Esophagus squamous epithelium (tissue), 5 donors: ENCODE measurements around the gene CCN5. TPM values are rescaled to one million over a fixed set of nuclear protein-coding genes. Genes with fewer than 3 reads are reported as not detected.

Source experiments
- DNase-seq: peaks from one replicate; lab custom pipeline; 2025; lab: John Stamatoyannopoulos, UW
- H3K27ac ChIP-seq, 4 donors: fragments of 200-600 bp; sonication (generic); one replicate each; pipeline ENCODE4 v1.5.1; 2016 to 2019; ENCODE audit warnings: mild to moderate bottlenecking in 1 of 4
- H3K27me3 ChIP-seq, 4 donors: fragments of 200-600 bp; sonication (generic); 1 replicate in 3 of 4; 2 replicates in 1 of 4; pipeline versions ENCODE4 v1.5.1 to v1.6.0; 2017 to 2021; ENCODE audit warnings: antibody characterized with exemption in 1 of 4
- H3K36me3 ChIP-seq, 3 donors: fragments of 200-600 bp; sonication (generic); one replicate each; pipeline ENCODE4 v1.5.1; 2016 to 2019
- H3K4me1 ChIP-seq, 3 donors: fragments of 200-600 bp; sonication (generic); one replicate each; pipeline ENCODE4 v1.5.1; 2017 to 2019
- H3K4me3 ChIP-seq, 4 donors: fragments of 200-600 bp; sonication (generic); 1 replicate in 3 of 4; 2 replicates in 1 of 4; pipeline ENCODE4 v1.5.1; 2016 to 2019; ENCODE audit warnings: mild to moderate bottlenecking in 2 of 4, moderate library complexity in 1 of 4
- H3K9me3 ChIP-seq, 3 donors: fragments of 200-600 bp; sonication (generic); one replicate each; pipeline ENCODE4 v1.5.1; 2016 to 2019
- POLR2A ChIP-seq, 4 donors: fragments of 450-650 bp; IDR thresholded peaks; one replicate each; pipeline ENCODE4 v1.6.1; 2017; ENCODE audit warnings: antibody characterized with exemption in 4 of 4, mild to moderate bottlenecking in 4 of 4, moderate library complexity in 3 of 4
- WGBS, 2 donors: methylation state at CpG; one replicate each; pipeline ENCODE4 v1.1.5; 2018; 5-methylcytosine and 5-hydroxymethylcytosine counted together
- intact Hi-C: fragments of 100-400 bp; cut with DNase I; formaldehyde crosslinking; loops from one replicate; pipeline ENCODE4 v1.15.0; 2022
- total RNA-seq, 4 donors: library from RNA; depleted of rRNA; stranded (reverse); fragments of >200 nt; gene quantifications; one replicate each; pipeline ENCODE4 v1.1.0, GENCODE V29; 2016
- TF ChIP-seq, protein P1 (sequence below), 6 experiments: fragments of 450-650 bp in 4 of 6; fragments of 200-600 bp in 2 of 6; sonication (generic) in 2 of 6; IDR thresholded peaks; one replicate each; pipeline ENCODE4 v1.5.1; 2016 to 2019; ENCODE audit warnings: antibody characterized with exemption in 6 of 6, mild to moderate bottlenecking in 4 of 6, moderate library complexity in 4 of 6
- donor health status: DM: yes; HTN: yes; CAD: no.

Gene CCN5
- total RNA-seq, 4 donors from 2014 or later: 6.7 to 83.9 (median 31.0) TPM

DNA sequence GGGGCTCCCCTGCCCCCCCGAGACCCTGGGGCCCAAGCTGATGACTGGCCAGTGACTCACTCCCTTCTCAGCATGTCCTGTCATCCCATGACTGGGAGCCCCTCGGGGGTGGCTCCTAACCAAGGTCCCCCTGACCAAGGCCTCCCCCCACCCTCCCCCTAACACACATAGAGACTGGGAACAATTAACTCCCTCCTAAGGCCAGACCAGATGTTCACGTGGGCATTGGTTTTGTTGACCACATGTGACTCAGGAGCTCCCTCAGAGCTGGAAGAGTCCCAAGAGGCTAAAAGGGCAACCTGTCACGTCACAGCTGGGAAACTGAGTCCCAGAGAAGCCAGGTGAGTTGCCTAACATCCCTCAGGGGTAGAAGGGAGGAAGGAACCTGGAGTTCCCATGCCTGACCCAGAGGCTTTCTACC is 10.6 kb upstream of the CCN5 start:
- H3K36me3 ChIP-seq: no peaks in the 10 kb centered on the region
- WGBS, 2 donors: 40% methylated on average over 2 of the region's 4 CpGs; no CpG with 5 or more reads in 1 of the 2 donors
- intact Hi-C loops: no loop called here
- no peaks in the 10 kb centered on the region for H3K9me3 ChIP-seq
- no peaks in the 10 kb centered on the region for H3K27me3 ChIP-seq
- DNase-seq: no peak
- H3K4me3 ChIP-seq: no peak overlapping the region
- peaks cover 6 to 60% (median 42%) of the 10 kb centered on the region in 3 donors for H3K4me1 ChIP-seq
- TF ChIP-seq, protein P1, sequence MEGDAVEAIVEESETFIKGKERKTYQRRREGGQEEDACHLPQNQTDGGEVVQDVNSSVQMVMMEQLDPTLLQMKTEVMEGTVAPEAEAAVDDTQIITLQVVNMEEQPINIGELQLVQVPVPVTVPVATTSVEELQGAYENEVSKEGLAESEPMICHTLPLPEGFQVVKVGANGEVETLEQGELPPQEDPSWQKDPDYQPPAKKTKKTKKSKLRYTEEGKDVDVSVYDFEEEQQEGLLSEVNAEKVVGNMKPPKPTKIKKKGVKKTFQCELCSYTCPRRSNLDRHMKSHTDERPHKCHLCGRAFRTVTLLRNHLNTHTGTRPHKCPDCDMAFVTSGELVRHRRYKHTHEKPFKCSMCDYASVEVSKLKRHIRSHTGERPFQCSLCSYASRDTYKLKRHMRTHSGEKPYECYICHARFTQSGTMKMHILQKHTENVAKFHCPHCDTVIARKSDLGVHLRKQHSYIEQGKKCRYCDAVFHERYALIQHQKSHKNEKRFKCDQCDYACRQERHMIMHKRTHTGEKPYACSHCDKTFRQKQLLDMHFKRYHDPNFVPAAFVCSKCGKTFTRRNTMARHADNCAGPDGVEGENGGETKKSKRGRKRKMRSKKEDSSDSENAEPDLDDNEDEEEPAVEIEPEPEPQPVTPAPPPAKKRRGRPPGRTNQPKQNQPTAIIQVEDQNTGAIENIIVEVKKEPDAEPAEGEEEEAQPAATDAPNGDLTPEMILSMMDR (IDR thresholded peaks at IDR 0.05): no peak
- no peak for TF ChIP-seq POLR2A (IDR thresholded peaks at IDR 0.05)
- H3K27ac ChIP-seq: peak overlapping the region in 3 of 4 donors; percentile 73 to 87 (median 86)

DNA sequence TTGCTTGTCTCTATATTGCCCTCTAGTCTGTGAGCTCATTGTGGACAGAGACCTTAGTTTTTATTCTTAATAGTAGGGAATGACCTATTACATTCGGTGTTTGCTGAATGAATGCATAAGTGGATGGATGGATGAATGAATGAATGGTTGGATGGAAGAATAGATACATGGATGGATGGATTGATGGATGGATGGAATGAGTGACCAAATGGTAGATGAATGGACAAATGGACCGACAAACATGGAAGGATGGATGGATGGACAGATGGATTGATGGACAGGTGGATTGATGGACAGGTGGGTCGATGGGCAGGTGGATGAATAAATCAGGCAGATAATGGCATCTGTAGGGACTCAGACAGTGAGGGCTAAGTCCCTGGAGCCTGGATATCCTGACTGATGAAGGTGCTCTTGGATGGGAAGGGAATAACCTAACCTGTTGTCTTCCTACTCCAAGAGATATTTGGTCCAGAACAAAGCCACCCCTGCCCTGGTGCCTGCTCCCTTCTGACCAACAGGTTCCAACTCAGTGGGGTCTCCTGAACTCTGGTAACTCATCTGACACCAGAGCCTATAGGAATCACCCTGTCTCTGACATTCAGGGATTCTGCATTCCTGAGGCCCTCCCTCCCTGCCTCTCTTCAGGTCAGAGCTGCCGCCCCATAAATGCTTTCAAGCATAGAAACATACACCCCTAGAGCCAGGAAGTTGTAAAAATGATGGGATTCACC is 9.6 kb upstream of the CCN5 start:
- TF ChIP-seq, protein P1 (IDR thresholded peaks at IDR 0.05): no peak
- TF ChIP-seq POLR2A (IDR thresholded peaks at IDR 0.05): no peak
- intact Hi-C loops: no loop called here
- H3K9me3 ChIP-seq: no peaks in the 10 kb centered on the region
- no peaks in the 10 kb centered on the region for H3K27me3 ChIP-seq
- 76 to 83% methylated on average over 3 to 4 of the region's 4 CpGs for WGBS, 2 donors
- no peaks in the 10 kb centered on the region for H3K36me3 ChIP-seq
- no peak for DNase-seq
- no peak overlapping the region for H3K4me3 ChIP-seq
- peaks cover 6 to 59% (median 40%) of the 10 kb centered on the region in 3 donors for H3K4me1 ChIP-seq
- H3K27ac ChIP-seq: peak overlapping the region; percentile 34 to 87 (median 80)

DNA sequence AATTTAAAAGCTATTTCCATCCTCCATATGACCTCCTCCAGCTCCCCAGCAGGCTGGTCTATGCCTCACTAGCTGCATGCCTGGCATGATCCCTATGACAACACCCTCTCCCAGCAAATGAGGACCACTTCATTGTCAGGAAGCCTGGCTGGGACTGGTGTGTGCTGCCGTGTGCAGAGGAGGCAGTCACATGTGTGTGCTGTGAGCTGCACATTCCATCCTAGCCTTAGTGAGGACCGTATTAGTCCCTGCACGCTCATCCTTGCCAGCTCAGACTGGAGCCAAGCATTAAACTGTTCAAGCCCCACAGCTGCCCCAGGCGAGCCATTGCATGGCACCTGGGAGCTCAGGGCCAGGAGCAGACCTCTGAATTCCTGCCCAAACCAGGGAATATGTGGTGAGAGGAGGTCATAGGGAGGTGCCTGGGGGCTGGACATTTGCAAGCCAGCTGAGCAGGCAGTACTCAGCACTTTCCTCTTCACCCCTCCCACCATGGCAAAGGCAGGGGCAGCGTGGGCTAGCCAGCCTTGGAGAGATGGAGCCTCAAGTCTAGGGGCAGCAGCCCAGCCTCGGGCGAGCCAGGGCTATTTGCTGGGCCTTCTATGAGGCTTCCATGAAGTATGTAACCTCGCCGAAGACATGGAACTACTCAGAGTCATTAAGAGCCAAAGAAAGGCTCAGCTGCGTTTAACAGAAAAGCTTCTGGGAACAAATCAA is 8.7 kb upstream of the CCN5 start:
- no peaks in the 10 kb centered on the region for H3K36me3 ChIP-seq
- intact Hi-C loops: no loop called here
- peaks cover 6 to 55% (median 34%) of the 10 kb centered on the region in 3 donors for H3K4me1 ChIP-seq
- DNase-seq: no peak
- peak overlapping the region; percentile 62 to 87 (median 76) for H3K27ac ChIP-seq
- no peaks in the 10 kb centered on the region for H3K9me3 ChIP-seq
- H3K4me3 ChIP-seq: no peak overlapping the region
- no peak for TF ChIP-seq POLR2A (IDR thresholded peaks at IDR 0.05)
- TF ChIP-seq, protein P1 (IDR thresholded peaks at IDR 0.05): no peak
- 31 to 36% methylated on average over 7 of the region's 10 CpGs for WGBS, 2 donors
- H3K27me3 ChIP-seq: no peaks in the 10 kb centered on the region

DNA sequence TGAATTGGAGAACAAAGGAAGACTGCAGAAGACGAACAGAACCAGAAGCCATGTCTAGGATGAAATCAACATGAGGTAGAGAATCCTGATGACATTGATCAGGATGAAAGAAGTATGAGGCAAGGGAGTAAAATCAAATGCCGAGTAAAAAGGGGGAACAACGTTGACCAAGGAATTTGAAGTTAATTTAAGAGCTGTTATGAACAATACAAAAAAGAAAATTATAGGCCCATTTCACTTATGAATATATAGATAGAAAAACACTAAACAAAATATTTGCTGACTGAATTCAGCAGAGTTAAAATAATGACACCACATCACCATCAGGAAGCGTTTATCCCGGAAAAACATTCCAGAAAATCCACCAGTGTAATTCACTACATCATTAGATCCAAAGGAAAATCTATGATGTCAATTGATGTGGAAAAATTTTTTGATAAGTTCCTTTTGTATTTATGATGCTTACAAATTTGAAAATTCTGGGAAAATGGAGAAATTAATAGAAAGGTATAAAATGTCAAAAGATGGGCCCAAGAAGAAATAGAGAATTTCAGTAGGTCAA is 8.1 kb upstream of the CCN5 start:
- DNase-seq: no peak
- peaks cover 6 to 54% (median 30%) of the 10 kb centered on the region in 3 donors for H3K4me1 ChIP-seq
- no peaks in the 10 kb centered on the region for H3K27me3 ChIP-seq
- H3K27ac ChIP-seq: peak overlapping the region; percentile 62 to 87 (median 76)
- no peaks in the 10 kb centered on the region for H3K9me3 ChIP-seq
- intact Hi-C loops: no loop called here
- H3K4me3 ChIP-seq: no peak overlapping the region
- 82 to 93% methylated on average over 5 of the region's 5 CpGs for WGBS, 2 donors
- no peak for TF ChIP-seq POLR2A (IDR thresholded peaks at IDR 0.05)
- TF ChIP-seq, protein P1 (IDR thresholded peaks at IDR 0.05): no peak
- no peaks in the 10 kb centered on the region for H3K36me3 ChIP-seq
